ENCODE measurements around the gene NPM1. TPM values are rescaled to one million over a fixed set of nuclear protein-coding genes. Genes with fewer than 3 reads are reported as not detected.
A peak's percentile ranks its signal among the peaks of the same experiment; 100 is the strongest.

NPM1 gene
- total RNA-seq, 1 donor from 2014 or later, result 1,157 TPM

GRCh38 chr5:171426680-171427079 lies 39.0 kb downstream of the NPM1 start:
- Mint-ChIP-seq H3K27ac (ENCODE audit: unreplicated experiment) (no peak overlapping the region), H3K36me3 (ENCODE audit: unreplicated experiment) (no peaks in the 10 kb centered on the region), H3K4me1 (ENCODE audit: unreplicated experiment) (peaks cover 4% of the 10 kb centered on the region), H3K9me3 (ENCODE audit: unreplicated experiment) (no peaks in the 10 kb centered on the region), H3K27me3 (ENCODE audit: unreplicated experiment) (no peaks in the 10 kb centered on the region), H3K4me3 (ENCODE audit: unreplicated experiment) (no peak overlapping the region)
- DNase-seq (ENCODE audit: extremely low spot score, unreplicated experiment), result no peak
- no peak for TF ChIP-seq CTCF (IDR thresholded peaks at IDR 0.05)

GRCh38 chr5:171427318-171428167 lies 39.9 kb downstream of the NPM1 start:
- no peaks in the 10 kb centered on the region for H3K36me3 Mint-ChIP-seq (ENCODE audit: unreplicated experiment)
- H3K9me3 Mint-ChIP-seq (ENCODE audit: unreplicated experiment), result no peaks in the 10 kb centered on the region
- no peaks in the 10 kb centered on the region for H3K4me1 Mint-ChIP-seq (ENCODE audit: unreplicated experiment)
- no peak for TF ChIP-seq CTCF (IDR thresholded peaks at IDR 0.05)
- H3K4me3 Mint-ChIP-seq (ENCODE audit: unreplicated experiment), result no peak overlapping the region
- DNase-seq (ENCODE audit: extremely low spot score, unreplicated experiment), result peak; percentile 60
- H3K27ac Mint-ChIP-seq (ENCODE audit: unreplicated experiment), result no peak overlapping the region
- no peaks in the 10 kb centered on the region for H3K27me3 Mint-ChIP-seq (ENCODE audit: unreplicated experiment)

- no peaks in the 10 kb centered on the region for H3K36me3 Mint-ChIP-seq (ENCODE audit: unreplicated experiment)
- no peaks in the 10 kb centered on the region for H3K27me3 Mint-ChIP-seq (ENCODE audit: unreplicated experiment)
- no peaks in the 10 kb centered on the region for H3K9me3 Mint-ChIP-seq (ENCODE audit: unreplicated experiment)
- TF ChIP-seq CTCF (IDR thresholded peaks at IDR 0.05), result no peak
- DNase-seq (ENCODE audit: extremely low spot score, unreplicated experiment), result peak; percentile 46
- H3K4me3 Mint-ChIP-seq (ENCODE audit: unreplicated experiment), result no peak overlapping the region
- no peaks in the 10 kb centered on the region for H3K4me1 Mint-ChIP-seq (ENCODE audit: unreplicated experiment)
- H3K27ac Mint-ChIP-seq (ENCODE audit: unreplicated experiment), result no peak overlapping the region
Observed at GRCh38 chr5:171428168-171428696, 40.6 kb downstream of the NPM1 start.

GRCh38 chr5:171428809-171429542 lies 41.3 kb downstream of the NPM1 start:
- Mint-ChIP-seq H3K4me3 (ENCODE audit: unreplicated experiment) (no peak overlapping the region), H3K4me1 (ENCODE audit: unreplicated experiment) (no peaks in the 10 kb centered on the region), H3K27me3 (ENCODE audit: unreplicated experiment) (no peaks in the 10 kb centered on the region), H3K36me3 (ENCODE audit: unreplicated experiment) (no peaks in the 10 kb centered on the region), H3K9me3 (ENCODE audit: unreplicated experiment) (no peaks in the 10 kb centered on the region), H3K27ac (ENCODE audit: unreplicated experiment) (no peak overlapping the region)
- TF ChIP-seq CTCF (IDR thresholded peaks at IDR 0.05), result no peak
- DNase-seq (ENCODE audit: extremely low spot score, unreplicated experiment), result peak; percentile 75

GRCh38 chr5:171429543-171429910 lies 41.9 kb downstream of the NPM1 start:
- no peak for DNase-seq (ENCODE audit: extremely low spot score, unreplicated experiment)
- H3K27me3 Mint-ChIP-seq (ENCODE audit: unreplicated experiment), result no peaks in the 10 kb centered on the region
- H3K36me3 Mint-ChIP-seq (ENCODE audit: unreplicated experiment), result no peaks in the 10 kb centered on the region

More at GRCh38 chr5:171429543-171429910, 41.9 kb downstream of the NPM1 start:
- H3K4me1 Mint-ChIP-seq (ENCODE audit: unreplicated experiment), result no peaks in the 10 kb centered on the region
- H3K4me3 Mint-ChIP-seq (ENCODE audit: unreplicated experiment), result no peak overlapping the region
- H3K27ac Mint-ChIP-seq (ENCODE audit: unreplicated experiment), result no peak overlapping the region
- no peaks in the 10 kb centered on the region for H3K9me3 Mint-ChIP-seq (ENCODE audit: unreplicated experiment)
- no peak for TF ChIP-seq CTCF (IDR thresholded peaks at IDR 0.05)
